DND-41 (cell line): Measurements from ENCODE around the gene HMCN1.

Source experiments
- ATAC-seq: fragments of 200-7000 bp; cut with Tn5 transposase; 3 replicates; pipeline ENCODE4 v1.9.1; 2021; ENCODE audit warnings: low read depth; ENCODE audit not compliant: insufficient read depth
- DNase-seq: peaks from one replicate; pipeline ENCODE4 v3.0.0-alpha.2; 2020
- H2AFZ ChIP-seq: 2 replicates; pipeline ENCODE4 v1.6.0; 2012; ENCODE audit warnings: low read depth, low read length
- H3K27ac ChIP-seq: 2 replicates; pipeline ENCODE4 v1.5.1; 2012; ENCODE audit warnings: low read length, inconsistent platforms
- H3K27me3 ChIP-seq: fragments of 200-600 bp; sonication (generic); 2 replicates; pipeline ENCODE4 v1.6.0; 2012; ENCODE audit warnings: low read length, mild to moderate bottlenecking, inconsistent platforms; ENCODE audit not compliant: insufficient read depth, poor library complexity
- H3K36me3 ChIP-seq: 2 replicates; pipeline ENCODE4 v1.5.1; 2012; ENCODE audit warnings: low read length, inconsistent platforms; ENCODE audit not compliant: insufficient read depth
- H3K4me1 ChIP-seq: 2 replicates; pipeline ENCODE4 v1.5.1; 2012; ENCODE audit warnings: mild to moderate bottlenecking, low read length; ENCODE audit not compliant: insufficient read depth
- H3K4me2 ChIP-seq: 2 replicates; pipeline ENCODE4 v1.6.0; 2012; ENCODE audit warnings: mild to moderate bottlenecking, moderate library complexity, low read length, inconsistent platforms; ENCODE audit not compliant: insufficient read depth
- H3K4me3 ChIP-seq, 2 experiments: fragments of 200-600 bp in 1 of 2; shearing (Covaris generic) in 1 of 2; 2 replicates each; pipeline ENCODE4 v1.5.1; 2012 to 2016; ENCODE audit warnings: inconsistent platforms in 2 of 2, low read length in 2 of 2, mild to moderate bottlenecking in 2 of 2, low read depth in 1 of 2, moderate library complexity in 1 of 2
- H3K79me2 ChIP-seq: 2 replicates; pipeline ENCODE4 v1.6.0; 2012; ENCODE audit warnings: low read length, inconsistent platforms; ENCODE audit not compliant: insufficient read depth
- H3K9ac ChIP-seq: 2 replicates; pipeline ENCODE4 v1.6.0; 2012; ENCODE audit warnings: low read depth, mild to moderate bottlenecking, inconsistent platforms, low read length, moderate library complexity
- H3K9me3 ChIP-seq: 2 replicates; pipeline ENCODE4 v1.5.1; 2012; ENCODE audit warnings: low read length, moderate library complexity, mild to moderate bottlenecking, inconsistent platforms; ENCODE audit not compliant: insufficient read depth, severe bottlenecking
- H4K20me1 ChIP-seq: 2 replicates; pipeline ENCODE4 v1.6.0; 2012; ENCODE audit warnings: low read length; ENCODE audit not compliant: insufficient read depth
- EZH2 ChIP-seq: IDR thresholded peaks from 3 replicates; pipeline ENCODE4 v1.6.1; 2012; ENCODE audit warnings: borderline replicate concordance, low read depth, mild to moderate bottlenecking, moderate library complexity, low read length, inconsistent platforms; ENCODE audit not compliant: severe bottlenecking
- TF ChIP-seq, protein P1 (sequence below): IDR thresholded peaks from 2 replicates; pipeline ENCODE4 v1.5.1; 2012; ENCODE audit warnings: borderline replicate concordance, low read length, moderate library complexity, mild to moderate bottlenecking; ENCODE audit not compliant: poor library complexity, severe bottlenecking; ENCODE audit errors: extremely low read depth

The HMCN1 gene

DNA sequence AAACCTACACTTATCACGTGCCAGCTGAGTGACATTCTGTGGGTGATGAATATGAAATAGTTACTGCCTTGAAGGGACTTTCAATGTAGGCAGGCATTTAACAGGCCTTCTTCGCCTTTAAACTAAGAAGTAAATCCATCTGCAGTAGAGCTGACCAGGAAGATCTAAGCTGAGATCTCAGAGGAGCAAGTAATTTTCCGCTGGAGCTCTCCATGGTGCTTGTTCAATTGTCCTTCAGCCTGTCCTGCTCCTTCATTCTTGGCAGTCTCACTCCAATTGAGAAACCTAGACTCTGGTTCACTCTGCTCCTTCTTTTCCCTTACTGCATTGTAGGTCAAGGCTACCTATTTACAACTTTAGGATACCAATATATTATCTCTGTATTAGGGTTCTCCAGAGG is 183.5 kb downstream of the HMCN1 start:
- no peak overlapping the region for H3K4me2 ChIP-seq
- ATAC-seq = no peak
- TF ChIP-seq, protein P1, sequence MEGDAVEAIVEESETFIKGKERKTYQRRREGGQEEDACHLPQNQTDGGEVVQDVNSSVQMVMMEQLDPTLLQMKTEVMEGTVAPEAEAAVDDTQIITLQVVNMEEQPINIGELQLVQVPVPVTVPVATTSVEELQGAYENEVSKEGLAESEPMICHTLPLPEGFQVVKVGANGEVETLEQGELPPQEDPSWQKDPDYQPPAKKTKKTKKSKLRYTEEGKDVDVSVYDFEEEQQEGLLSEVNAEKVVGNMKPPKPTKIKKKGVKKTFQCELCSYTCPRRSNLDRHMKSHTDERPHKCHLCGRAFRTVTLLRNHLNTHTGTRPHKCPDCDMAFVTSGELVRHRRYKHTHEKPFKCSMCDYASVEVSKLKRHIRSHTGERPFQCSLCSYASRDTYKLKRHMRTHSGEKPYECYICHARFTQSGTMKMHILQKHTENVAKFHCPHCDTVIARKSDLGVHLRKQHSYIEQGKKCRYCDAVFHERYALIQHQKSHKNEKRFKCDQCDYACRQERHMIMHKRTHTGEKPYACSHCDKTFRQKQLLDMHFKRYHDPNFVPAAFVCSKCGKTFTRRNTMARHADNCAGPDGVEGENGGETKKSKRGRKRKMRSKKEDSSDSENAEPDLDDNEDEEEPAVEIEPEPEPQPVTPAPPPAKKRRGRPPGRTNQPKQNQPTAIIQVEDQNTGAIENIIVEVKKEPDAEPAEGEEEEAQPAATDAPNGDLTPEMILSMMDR = no peak
- TF ChIP-seq EZH2 = no peak

DNA sequence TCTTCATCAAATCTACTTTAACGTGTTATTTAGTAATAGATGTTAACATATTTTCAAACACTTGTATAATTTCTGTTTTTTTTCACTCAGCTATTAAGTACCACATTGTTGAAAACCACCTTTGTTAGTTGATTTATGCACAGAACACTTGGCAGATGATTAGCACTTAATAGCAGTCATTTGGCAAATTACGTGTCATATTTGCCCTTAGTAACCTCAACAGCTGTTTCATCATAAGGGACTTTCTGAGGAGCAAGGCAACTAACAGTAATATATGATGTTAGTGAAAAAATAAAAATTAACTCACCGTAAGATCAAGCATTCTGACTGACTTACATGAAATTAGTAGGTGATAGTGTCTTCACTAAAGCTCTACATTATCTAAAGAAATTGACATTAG is 186.4 kb downstream of the HMCN1 start:
- Histone ChIP-seq H4K20me1 (no peaks in the 10 kb centered on the region), H3K27ac (no peak overlapping the region), H3K36me3 (no peaks in the 10 kb centered on the region), H3K9me3 (no peaks in the 10 kb centered on the region), H3K4me1 (no peaks in the 10 kb centered on the region), H2AFZ (no peak overlapping the region), H3K9ac (no peak overlapping the region), H3K27me3 (no peaks in the 10 kb centered on the region), H3K4me2 (no peak overlapping the region), H3K4me3 (no peak overlapping the region), H3K79me2 (no peaks in the 10 kb centered on the region)
- no peak for DNase-seq
- no peak for ATAC-seq
- no peak for TF ChIP-seq EZH2
- TF ChIP-seq, protein P1 = no peak

More for the DNA sequence above, 183.5 kb downstream of the HMCN1 start:
- Histone ChIP-seq H3K4me1 (no peaks in the 10 kb centered on the region), H3K36me3 (no peaks in the 10 kb centered on the region), H2AFZ (no peak overlapping the region), H3K27me3 (no peaks in the 10 kb centered on the region), H3K4me3 (no peak overlapping the region), H3K9me3 (no peaks in the 10 kb centered on the region), H3K9ac (no peak overlapping the region), H4K20me1 (no peaks in the 10 kb centered on the region), H3K27ac (no peak overlapping the region), H3K79me2 (no peaks in the 10 kb centered on the region)
- no peak for DNase-seq

DNA sequence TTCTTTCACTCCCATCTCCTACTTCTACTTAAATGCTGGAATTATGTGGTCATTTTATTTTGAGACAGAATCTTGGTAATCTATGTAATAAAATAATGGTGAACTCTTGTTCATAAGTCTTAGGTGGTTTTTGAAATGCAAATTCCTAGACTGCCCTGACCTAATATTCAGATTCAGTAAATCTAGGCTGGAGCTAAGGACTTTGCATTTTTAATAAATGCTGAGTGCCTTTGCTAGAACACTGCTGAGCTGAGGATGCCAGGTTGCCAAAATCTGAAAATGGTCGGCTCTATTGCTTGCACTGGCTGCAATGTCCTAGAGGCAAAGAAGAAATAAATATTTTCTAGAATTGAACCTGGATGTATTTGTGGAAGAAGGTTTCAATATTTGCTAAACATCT is 187.4 kb downstream of the HMCN1 start:
- H3K4me2 ChIP-seq = no peak overlapping the region
- ATAC-seq = no peak

More for the DNA sequence above, 187.4 kb downstream of the HMCN1 start:
- no peak overlapping the region for H3K27ac ChIP-seq
- no peak for DNase-seq
- no peaks in the 10 kb centered on the region for H4K20me1 ChIP-seq
- TF ChIP-seq, protein P1 = no peak
- no peak for TF ChIP-seq EZH2
- H3K4me3 ChIP-seq = no peak overlapping the region
- H3K27me3 ChIP-seq = no peaks in the 10 kb centered on the region
- H3K79me2 ChIP-seq = no peaks in the 10 kb centered on the region
- no peaks in the 10 kb centered on the region for H3K9me3 ChIP-seq
- H2AFZ ChIP-seq = no peak overlapping the region
- H3K4me1 ChIP-seq = no peaks in the 10 kb centered on the region
- H3K36me3 ChIP-seq = no peaks in the 10 kb centered on the region
- H3K9ac ChIP-seq = no peak overlapping the region
